Measurements from ENCODE around the gene EXOSC10. TPM values are rescaled to one million over a fixed set of nuclear protein-coding genes. Genes with fewer than 3 reads are reported as not detected.

EXOSC10 gene
- total and polyA plus RNA-seq, 12 donors: 18.4 to 34.7 (median 21.4) TPM

DNA sequence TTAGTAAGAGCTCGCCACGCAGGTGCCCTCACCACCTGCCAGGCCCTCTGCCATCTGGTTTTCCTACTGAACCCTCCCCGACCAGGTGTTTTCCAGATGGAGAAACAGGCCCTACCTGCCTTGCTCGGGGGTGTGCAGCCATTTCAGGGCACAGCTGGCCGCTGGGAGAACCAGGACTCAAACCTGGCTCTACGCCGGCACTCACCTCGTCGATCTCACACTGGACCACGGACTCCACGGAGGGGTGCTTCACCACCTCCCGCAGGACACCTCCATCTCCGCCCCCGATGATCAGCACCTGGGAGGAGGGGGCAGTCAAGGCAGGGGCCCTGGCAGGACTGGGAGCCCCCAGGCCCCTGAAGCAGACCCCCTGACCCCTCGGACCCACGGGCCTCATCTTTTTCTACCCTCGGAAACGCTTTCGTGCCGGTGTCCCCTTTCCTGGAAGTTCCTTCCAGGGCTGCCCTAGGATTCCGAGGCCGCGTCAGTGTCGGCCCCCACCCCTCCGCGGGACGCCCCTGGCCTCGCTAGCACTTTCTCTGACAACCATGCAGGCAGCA is 41.0 kb downstream of the EXOSC10 start:
- Histone ChIP-seq H3K4me3 (peak overlapping the region; percentile 59 to 99 (median 95)), H3K27ac (peak overlapping the region in 1 of 10 donors; percentile 74), H3K9me3 (no peaks in the 10 kb centered on the region), H3K4me1 (peaks cover 8 to 32% (median 22%) of the 10 kb centered on the region in 9 donors), H3K27me3 (no peaks in the 10 kb centered on the region), H3K36me3 (peaks cover 0 to 56% (median 13%) of the 10 kb centered on the region in 9 donors)
- no peak for ATAC-seq
- WGBS, 2 donors: 59 to 63% methylated on average over 28 of the region's 28 CpGs
- TF ChIP-seq, protein P1, sequence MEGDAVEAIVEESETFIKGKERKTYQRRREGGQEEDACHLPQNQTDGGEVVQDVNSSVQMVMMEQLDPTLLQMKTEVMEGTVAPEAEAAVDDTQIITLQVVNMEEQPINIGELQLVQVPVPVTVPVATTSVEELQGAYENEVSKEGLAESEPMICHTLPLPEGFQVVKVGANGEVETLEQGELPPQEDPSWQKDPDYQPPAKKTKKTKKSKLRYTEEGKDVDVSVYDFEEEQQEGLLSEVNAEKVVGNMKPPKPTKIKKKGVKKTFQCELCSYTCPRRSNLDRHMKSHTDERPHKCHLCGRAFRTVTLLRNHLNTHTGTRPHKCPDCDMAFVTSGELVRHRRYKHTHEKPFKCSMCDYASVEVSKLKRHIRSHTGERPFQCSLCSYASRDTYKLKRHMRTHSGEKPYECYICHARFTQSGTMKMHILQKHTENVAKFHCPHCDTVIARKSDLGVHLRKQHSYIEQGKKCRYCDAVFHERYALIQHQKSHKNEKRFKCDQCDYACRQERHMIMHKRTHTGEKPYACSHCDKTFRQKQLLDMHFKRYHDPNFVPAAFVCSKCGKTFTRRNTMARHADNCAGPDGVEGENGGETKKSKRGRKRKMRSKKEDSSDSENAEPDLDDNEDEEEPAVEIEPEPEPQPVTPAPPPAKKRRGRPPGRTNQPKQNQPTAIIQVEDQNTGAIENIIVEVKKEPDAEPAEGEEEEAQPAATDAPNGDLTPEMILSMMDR (IDR thresholded peaks at IDR 0.05): no peak
- no peak for DNase-seq
- intact Hi-C loops (cut with DNase I): loop anchor here in 1 of 10 donors (10.0 kb wide), 1 partner anchor 666 kb away; no protein-coding TSS in a partner anchor

- ATAC-seq (no peak), DNase-seq (no peak)
- H3K36me3 ChIP-seq: peaks cover 0 to 49% (median 13%) of the 10 kb centered on the region in 9 donors
- intact Hi-C loops (cut with DNase I): loop anchor here in 1 of 10 donors (10.0 kb wide), 1 partner anchor 667 kb away; no protein-coding TSS in a partner anchor
- H3K9me3 ChIP-seq: no peaks in the 10 kb centered on the region
- 97 to 98% methylated on average over 14 of the region's 14 CpGs for WGBS, 2 donors
- TF ChIP-seq, protein P1 (IDR thresholded peaks at IDR 0.05): no peak
- no peaks in the 10 kb centered on the region for H3K27me3 ChIP-seq
- H3K4me3 ChIP-seq: no peak overlapping the region
- no peak overlapping the region for H3K27ac ChIP-seq
- H3K4me1 ChIP-seq: peaks cover 8 to 35% (median 23%) of the 10 kb centered on the region in 9 donors
Observed at GRCh38 chr1:11058026-11058425, 41.6 kb downstream of the EXOSC10 start.

GRCh38 chr1:11057477-11057876 is 42.2 kb downstream of the EXOSC10 start:
- Histone ChIP-seq H3K9me3 (no peaks in the 10 kb centered on the region), H3K27ac (no peak overlapping the region), H3K27me3 (no peaks in the 10 kb centered on the region), H3K4me1 (peaks cover 8 to 40% (median 23%) of the 10 kb centered on the region in 9 donors), H3K36me3 (peaks cover 0 to 48% (median 13%) of the 10 kb centered on the region in 9 donors), H3K4me3 (no peak overlapping the region)
- no peak for DNase-seq
- TF ChIP-seq, protein P1 (IDR thresholded peaks at IDR 0.05): no peak
- intact Hi-C loops (cut with DNase I): loop anchor here in 1 of 10 donors (10.0 kb wide), 1 partner anchor 667 kb away; no protein-coding TSS in a partner anchor
- no peak for ATAC-seq
- WGBS, 2 donors: 93% methylated on average over 8 of the region's 8 CpGs

- Histone ChIP-seq H3K9me3 (no peaks in the 10 kb centered on the region), H3K27ac (no peak overlapping the region), H3K4me3 (no peak overlapping the region), H3K36me3 (peaks cover 0 to 48% (median 13%) of the 10 kb centered on the region in 9 donors), H3K27me3 (no peaks in the 10 kb centered on the region), H3K4me1 (peaks cover 8 to 43% (median 23%) of the 10 kb centered on the region in 9 donors)
- intact Hi-C loops (cut with DNase I): loop anchor here in 1 of 10 donors (10.0 kb wide), 1 partner anchor 668 kb away; no protein-coding TSS in a partner anchor
- WGBS, 2 donors: 88 to 89% methylated on average over 7 of the region's 7 CpGs
- TF ChIP-seq, protein P1 (IDR thresholded peaks at IDR 0.05): no peak
- no peak for DNase-seq
- ATAC-seq: no peak
Observed at GRCh38 chr1:11056504-11056903, 43.2 kb downstream of the EXOSC10 start.
